ENCODE measurements around the gene ADIPOR1.

DNA sequence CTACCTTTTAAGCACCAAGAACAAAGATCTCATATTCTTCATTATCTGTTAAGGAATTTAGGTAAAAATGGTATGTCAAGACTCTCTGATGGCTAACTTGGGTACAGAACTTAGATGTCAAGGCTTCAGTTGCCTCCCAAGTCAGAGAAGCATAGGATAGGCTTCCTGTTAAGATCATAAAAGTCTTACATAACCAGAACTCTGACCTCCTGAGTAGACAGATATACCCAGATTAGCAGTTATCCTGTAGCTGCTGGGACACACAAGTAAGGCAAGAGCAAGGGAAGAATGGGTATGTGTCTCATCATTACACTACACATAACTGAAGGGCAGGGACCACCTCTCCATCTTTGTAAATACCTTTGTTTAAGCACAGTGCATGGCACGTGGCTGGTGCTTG, 15.7 kb downstream of the ADIPOR1 start:
- TF ChIP-seq, protein P1, sequence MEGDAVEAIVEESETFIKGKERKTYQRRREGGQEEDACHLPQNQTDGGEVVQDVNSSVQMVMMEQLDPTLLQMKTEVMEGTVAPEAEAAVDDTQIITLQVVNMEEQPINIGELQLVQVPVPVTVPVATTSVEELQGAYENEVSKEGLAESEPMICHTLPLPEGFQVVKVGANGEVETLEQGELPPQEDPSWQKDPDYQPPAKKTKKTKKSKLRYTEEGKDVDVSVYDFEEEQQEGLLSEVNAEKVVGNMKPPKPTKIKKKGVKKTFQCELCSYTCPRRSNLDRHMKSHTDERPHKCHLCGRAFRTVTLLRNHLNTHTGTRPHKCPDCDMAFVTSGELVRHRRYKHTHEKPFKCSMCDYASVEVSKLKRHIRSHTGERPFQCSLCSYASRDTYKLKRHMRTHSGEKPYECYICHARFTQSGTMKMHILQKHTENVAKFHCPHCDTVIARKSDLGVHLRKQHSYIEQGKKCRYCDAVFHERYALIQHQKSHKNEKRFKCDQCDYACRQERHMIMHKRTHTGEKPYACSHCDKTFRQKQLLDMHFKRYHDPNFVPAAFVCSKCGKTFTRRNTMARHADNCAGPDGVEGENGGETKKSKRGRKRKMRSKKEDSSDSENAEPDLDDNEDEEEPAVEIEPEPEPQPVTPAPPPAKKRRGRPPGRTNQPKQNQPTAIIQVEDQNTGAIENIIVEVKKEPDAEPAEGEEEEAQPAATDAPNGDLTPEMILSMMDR (IDR thresholded peaks at IDR 0.05; ENCODE audit: insufficient read depth, low read length): no peak
- no peak for TF ChIP-seq POLR2AphosphoS5 (IDR thresholded peaks at IDR 0.05; ENCODE audit: low read depth)
- TF ChIP-seq GABPA (IDR thresholded peaks at IDR 0.05; ENCODE audit: low read depth): no peak
